RCC 7860 (cell line): ENCODE data around the gene PALLD.

ENCODE experiments used
- DNase-seq: peaks from one replicate; pipeline ENCODE4 v3.0.0-alpha.2; 2015; ENCODE audit warnings: low spot score
- FAIRE-seq: peaks from 2 replicates; lab custom pipeline; 2012; peaks lifted over from hg19 to GRCh38; lab: Jason Lieb, UNC

PALLD gene

DNA sequence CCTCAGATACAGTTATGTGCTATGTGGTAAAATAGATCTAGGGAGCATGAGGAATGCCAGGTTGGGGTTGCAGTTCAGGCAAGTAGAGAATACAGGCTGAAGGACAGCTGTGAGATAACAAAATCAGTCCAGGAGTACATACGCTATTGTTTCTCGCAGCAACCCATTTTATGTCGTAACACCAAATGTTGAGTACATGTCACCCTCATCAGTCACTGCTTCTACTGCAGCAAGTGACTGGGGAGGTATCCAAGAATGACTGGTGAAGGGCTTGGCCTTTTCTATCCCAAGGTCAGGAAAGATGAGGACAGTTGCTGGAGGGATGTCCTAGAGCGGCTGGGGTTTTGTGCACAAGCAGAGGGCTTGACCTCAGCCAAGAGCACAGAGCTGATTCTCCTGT is 341.1 kb downstream of the PALLD start:
- FAIRE-seq (no peak), DNase-seq (no peak)

DNA sequence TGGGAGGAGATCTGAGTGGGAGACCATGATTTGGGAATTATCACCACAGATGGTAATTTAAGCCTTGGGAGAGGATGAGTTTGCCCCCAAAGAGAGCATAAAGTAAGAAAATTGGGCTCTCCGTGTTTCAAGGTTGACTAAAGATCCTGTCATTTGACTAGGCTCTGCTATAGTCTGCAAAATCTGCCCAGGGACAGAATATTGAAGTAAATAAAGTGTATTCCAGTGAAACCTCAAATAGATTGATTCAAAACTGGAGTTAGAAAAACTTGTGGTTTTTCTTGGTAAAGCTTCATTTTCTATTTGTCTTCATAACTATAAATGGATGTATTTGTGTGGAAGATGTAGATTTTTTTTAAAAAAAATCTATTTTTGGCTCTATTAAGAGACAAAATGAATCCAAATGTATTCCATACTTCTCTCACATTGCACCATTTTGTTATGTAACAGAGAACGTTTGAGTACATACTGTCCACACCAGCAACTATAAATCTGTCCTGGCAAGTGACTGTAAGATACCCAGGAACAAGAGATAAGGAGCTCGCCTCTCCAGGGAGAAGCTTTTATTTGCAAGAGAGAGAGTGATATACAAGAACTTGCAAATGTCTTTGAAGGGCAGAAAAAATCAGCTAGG is 343.0 kb downstream of the PALLD start:
- DNase-seq (no peak), FAIRE-seq (no peak)

DNA sequence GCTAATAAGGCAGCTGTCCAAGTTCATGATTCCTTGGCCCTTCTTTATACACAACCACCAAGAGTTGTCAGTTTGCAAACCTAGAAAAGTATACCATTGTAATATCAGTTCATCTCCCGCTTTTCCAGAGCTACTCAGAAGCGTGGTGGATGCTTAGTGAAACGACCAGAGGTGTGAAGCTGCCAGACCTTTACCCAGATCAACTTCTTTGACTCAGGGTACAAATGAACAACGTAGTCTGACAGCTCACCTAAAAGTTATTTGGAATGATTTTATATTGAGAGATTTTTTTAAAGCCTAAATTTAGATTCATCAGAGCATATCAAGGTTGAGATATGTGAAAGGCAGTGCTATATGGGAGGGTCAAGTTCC is 343.5 kb downstream of the PALLD start:
- no peak for DNase-seq
- no peak for FAIRE-seq

DNA sequence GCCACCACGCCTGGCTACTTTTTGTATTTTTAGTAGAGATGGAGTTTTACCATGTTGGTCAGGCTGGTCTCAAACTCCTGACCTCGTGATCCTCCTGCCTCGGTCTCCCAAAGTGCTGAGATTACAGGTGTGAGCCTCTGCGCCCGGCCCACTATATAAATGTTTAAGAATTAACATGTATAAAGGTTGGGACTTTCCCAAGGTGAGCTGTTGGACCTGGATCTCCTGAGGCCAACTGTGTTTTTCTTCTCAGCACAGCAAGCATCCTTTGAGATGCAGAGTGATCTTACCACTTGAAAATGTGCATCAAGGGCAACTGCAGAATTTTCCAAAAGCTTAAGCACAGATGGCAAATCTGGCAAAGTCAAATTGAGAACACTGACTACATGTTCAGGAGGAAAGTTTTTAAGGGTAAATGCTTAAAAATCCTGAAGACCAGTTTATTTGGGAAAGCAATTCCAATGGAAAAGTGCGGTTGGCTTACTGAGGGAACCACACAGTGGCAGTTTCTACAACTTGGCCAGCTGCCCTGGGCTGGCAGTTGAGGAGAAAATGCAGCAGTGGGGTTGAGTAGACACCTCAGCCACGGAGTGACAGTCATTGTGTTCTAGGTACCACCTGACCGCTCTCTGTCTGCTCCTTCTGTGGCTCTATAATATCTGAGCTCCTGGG is 344.3 kb downstream of the PALLD start:
- no peak for FAIRE-seq
- DNase-seq = no peak

DNA sequence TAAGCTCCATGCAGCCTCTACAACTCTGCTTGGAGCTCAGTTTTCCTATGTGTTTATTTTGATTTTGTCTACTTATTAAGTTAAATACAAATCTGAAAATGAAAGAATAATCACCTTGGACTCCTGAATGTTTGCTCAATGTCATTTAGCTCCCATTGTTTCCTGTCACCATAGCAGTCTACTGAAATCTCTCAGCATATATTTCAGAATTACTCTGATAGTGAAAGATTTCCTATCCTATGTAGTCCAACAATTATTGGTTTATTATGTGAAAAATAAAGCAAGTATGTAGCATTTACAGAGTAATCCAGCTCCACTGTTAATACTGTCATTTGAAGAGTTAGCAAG is 344.8 kb downstream of the PALLD start:
- no peak for DNase-seq
- FAIRE-seq = no peak

DNA sequence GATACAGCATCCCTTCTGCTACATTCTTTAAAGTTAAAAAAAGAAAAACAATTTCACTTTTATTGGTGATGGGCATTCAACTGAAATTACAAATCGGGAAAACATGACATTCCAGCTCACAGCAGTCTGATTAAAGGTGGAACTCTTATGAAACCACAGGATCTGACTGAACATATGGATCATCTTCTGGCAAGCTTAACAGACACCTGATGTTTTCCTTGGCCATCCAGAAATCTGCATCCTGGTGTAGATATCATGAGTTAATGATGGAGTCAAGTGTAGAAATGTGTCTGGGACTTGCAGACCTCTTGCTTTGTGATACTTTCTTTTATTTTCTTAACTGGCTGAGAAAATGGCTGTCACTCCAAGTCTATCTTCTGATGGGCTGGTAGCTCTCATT is 345.3 kb downstream of the PALLD start:
- no peak for FAIRE-seq
- no peak for DNase-seq

DNA sequence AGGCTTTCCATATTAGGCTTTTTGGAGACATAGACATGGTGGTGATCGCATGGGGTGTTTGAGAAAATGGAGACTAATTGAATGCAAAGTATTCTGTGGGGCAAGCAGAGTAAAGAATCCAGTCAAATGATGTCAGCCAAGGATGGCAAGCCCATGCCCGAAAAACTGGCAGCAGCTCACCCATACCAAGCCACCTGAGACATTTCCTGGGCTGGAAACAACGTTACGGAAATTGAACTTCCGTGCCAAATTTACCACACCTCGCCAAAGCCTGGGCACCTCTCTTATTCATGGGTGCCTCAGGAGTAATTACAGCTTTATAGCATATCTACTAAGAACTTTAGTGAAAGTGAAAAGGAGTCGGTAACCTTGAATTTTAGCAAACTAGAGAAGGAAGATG is 346.8 kb downstream of the PALLD start:
- DNase-seq = no peak
- no peak for FAIRE-seq

DNA sequence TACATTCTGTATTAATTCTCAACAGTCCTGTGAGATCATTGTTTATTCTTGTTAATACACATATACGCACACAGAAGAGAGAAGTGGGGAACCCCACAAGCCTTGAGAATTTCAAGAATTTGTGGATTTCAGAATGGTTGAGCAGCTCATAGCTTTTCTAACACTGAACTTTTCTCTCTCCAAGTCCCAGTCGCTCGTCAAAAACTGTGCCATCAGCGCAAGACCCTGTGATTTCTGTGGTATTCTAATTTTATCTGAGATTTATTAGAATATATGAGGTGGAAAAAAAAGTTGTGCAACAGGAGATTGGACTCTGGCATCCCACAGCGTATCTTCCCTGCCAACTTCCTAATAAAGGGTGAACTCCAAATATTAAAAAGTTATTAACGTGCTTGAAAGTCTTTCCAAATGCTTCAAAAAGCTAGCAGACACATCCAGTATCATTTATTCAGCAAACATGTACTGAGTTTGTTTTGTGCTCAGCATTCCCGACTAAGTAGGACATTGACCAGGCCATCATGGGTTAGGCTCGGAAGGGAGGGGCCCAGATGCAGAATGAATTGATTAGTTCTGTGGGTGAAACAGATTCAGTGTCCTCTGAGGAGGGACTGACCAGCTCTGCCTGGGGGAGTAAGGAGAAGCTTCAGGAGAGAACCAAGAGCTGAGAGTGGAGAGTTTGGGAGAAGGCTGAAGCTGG is 347.6 kb downstream of the PALLD start:
- FAIRE-seq (no peak), DNase-seq (no peak)

DNA sequence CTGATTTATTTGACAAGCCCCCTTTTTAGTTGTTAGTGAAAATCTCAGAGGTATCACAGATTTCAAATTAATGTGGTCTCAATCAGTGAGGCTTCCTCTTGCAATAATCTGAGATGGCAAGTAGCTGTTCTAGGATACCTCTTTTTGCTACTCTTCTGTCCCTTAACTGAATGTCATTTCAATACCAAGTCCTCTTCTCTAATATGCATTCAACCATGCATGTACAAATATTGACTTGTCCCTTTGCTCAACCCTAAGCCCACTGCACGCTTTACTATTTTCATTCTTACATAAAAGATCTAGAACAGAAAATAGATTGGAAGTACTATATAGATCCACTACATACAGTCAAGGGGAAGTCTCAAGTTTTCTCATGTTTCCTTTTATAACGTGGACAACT is 349.0 kb downstream of the PALLD start:
- DNase-seq (no peak), FAIRE-seq (no peak)

DNA sequence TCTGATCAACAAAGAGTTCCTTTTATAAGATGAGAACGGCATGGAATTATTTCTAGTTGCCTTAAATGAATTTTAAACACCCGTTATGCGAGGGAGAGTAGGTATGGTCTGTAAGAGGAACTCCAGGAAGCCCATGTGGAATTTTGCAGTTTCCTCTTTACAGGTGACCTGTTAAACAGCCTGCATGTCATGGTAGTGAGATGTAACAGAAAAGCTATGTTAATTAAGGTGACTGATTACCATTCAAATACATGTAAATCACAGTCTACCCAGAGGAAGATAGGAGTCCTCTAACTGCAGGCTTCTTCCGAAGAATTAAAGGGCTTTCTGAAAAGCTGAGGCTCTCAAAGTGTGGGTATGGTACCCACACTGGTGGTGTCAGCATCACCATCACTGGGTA is 349.6 kb downstream of the PALLD start:
- no peak for DNase-seq
- FAIRE-seq = no peak

DNA sequence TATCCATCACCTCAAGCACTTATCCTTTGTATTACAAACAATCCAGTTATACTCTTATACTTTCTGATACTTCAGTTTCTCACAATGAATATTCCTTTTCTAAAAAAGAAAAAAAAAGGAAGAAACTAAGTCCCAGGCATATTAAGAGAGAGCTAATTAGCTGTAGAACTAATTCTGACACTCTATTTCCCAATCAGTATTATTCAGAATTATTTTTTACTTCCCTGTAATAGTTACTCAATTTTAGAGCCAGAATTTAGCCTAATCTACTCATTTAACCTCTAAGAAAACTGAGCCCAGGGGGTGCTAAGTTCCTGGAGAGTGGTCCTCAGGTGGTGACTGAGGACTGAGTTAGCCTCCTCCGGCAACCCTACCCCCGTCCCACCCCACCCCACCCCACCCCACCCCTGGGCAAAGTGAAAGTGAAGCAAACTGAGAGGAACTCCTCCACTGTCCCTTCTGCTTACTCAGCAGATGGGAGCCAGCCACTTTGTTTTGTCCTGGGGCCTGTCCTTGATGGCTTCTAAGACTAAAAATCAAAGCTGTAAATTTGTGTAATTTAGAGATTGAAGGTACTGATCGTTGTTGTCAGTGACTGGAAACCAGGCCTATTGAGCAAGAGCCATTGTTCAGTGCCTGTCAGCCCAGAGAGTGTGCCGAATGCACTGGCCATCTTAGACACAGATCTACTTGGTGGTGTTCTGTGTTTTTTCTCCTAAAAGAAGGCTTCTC is 351.1 kb downstream of the PALLD start:
- DNase-seq (no peak), FAIRE-seq (no peak)

DNA sequence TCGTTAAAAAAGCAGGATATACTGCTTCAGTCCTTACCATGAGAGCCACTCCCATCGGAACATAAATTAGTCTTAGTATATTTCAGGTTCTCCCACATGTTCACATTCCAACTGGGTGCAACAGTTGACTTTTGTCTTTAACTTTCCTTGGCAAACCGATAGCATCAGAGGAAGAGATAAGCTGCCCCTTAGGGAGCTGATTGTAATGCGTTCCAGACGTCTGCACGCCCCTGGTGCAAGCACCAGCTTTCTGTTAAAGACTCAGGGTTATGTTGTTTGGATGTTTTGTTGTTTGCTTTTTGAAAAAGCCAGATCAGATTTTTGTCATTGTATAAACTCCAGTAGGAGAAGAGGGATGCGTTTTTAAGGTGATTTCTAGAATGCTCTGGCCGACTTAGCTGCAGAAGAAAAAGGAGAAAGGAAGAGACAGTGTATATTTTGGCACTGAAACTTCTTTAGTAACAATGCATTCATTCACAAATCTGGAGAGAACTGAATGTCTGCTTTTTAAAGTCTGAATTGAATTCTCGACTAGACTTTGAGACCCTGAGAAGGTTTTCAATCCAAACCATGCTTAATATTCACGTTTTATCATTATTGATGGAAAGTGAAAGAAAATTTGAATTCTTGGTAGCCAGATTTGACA is 352.3 kb downstream of the PALLD start:
- no peak for FAIRE-seq
- no peak for DNase-seq

DNA sequence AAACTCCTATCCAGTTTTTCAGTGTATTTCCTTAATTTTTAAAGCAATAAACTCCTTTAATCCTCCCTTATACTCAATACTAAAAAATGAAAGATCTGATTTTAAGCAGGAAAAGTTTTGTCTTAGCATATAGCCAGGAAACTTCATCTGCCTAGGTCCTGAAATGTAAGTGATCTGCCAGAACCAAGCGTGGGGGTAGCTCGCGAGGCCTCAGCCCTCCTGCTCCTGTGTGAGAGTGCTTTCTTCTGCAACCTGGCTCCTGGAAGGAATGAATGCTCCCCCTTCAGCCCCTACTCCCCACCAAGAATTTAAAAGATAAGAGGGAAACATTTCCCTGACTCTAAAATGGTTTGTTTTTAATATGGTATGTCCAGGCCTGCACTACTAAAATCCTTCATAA is 353.1 kb downstream of the PALLD start:
- no peak for DNase-seq

DNA sequence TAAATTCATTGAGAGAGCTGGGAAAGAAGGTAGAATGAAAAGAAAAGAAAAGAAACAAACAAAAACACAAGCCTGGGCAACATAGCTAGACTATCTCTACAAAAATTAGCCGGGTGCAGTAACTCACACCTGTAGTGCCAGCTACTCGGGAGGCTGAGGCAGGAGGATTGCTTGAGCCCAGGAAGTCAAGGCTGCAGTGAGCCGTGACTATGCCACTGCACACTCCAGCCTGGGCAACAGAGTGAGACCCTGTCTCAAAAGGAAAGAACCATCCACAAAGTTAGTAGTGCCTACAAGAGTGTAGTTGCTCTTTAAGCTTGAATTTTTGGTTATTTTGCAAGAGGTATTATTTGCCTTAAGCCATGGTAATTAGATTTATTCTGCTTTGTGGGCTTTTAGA is 355.5 kb downstream of the PALLD start:
- no peak for DNase-seq
- no peak for FAIRE-seq

More for the DNA sequence above, 353.1 kb downstream of the PALLD start:
- FAIRE-seq = no peak

DNA sequence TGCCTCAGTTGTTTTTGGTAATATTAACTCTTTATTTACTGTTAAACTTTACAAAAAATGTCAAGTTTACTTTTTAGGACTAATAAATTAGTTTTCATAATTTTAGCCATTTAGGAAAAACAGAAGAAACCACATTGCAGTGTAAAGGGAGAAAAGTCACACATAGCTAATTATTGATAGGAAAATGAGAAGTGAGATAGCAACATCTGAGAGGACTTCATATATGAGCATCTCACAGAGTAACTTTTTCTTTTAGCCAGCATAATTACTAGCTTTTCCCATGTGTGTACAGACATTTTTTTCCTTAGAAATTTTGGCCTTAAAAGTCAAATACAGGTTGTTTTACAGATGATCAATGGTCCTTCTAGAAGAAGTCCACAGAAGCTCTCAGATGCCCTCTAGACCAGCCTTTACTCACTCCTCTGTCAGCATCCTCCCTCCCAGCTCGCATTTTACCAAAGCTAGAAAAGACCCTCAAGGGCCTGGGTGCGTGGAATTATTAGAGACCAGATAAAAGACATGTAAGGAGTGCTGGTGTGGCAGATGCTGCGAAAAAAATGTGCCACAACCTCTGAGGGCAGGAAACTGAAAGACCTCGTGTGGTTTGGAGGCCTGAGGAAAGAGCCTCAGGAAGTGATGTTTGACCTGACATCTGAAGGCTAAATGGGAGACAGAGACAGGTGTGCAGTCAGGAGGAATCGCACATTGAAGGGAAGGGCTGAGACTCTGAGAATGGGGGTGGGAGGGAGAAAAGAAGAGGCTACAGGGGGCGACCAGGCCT is 356.3 kb downstream of the PALLD start:
- no peak for DNase-seq
- FAIRE-seq = no peak

DNA sequence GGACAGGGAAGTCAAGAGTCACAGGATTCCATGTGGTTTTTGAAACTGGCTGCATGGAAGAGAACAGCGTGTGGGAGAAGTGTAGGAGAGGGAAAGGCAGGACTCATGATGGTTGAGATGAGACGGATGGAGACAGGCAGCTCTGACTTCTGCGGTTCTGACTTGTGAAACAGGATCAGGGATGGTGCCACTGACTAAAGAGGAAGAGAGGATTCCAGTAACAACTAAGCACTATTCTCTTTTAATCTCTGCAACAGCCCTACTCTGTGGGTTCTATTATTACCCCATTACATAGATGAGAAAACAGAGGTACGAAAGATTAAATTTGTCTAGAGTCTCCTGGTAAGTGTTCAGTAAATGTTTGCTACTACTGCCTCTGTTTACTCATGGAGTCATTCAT is 356.9 kb downstream of the PALLD start:
- no peak for FAIRE-seq
- DNase-seq = no peak

DNA sequence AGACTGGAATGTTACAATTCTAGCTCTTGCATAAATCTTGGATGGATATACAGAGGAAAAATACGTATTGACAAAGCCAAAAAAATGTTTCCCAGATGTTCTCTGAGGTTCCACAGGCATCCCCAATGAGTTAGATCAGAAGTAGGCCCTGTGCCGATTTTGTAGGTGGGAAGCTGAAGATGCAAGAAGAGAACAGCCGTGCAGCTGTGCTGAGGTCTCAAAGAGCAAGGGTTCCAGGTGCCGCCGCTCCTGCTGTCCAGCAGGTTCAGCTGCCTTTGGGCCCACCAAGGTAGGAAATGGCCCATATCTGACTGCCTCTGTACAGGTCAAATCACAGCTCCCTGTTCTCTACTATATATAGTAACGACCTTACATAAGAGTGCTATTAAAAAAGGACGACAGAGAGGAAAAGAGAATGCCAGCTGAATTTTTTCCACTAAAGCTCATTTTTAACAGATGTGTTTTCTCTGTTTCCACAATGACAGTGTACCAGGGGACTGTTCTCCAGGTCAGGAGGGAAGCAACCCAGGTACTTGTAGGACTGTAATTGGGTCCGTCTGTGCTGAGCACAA is 357.6 kb downstream of the PALLD start:
- FAIRE-seq (no peak), DNase-seq (no peak)

DNA sequence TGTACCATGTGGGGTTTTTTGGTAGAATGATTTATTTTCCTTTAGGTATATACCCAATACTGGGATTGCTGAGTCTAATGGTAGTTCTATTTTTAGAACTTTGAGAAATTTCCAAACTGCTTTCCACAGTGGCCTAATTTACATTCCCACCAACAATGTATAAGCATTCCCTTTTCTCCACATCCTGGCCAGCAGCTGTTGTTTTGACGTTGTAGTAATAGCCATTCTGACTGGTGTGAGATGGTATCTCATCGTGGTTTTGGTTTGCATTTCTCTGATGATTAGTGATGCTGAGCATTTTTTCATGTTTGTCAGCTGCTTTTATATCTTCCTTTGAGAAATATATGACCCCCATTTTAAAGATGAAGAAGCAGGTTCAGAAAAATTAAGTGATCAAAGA is 359.5 kb downstream of the PALLD start:
- DNase-seq = peak; percentile 38
- no peak for FAIRE-seq

DNA sequence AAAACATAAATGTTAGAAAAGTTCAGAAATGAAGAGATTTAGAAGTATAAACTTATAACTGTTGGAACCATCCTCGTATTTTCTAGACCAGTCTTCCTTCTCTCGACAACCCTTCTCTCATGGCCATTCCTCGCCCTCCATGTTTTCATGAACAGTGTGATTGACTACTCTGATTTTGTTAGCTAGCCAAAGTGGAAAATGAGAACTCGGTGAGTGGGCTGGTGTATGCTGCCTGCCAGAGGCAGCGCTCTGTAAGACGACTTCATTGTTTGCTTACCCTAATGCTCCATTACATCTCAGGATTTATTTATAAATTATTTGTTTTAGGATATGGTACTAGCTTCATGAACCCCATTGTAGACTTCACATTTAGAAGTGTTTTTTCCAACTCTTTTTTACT is 360.2 kb downstream of the PALLD start:
- no peak for DNase-seq
- FAIRE-seq = no peak
